ENCODE results near the gene PPP1R37. TPM values are rescaled to one million over a fixed set of nuclear protein-coding genes. Genes with fewer than 3 reads are reported as not detected.

Gene PPP1R37
- total RNA-seq, 2 donors from 2014 or later, result 21.7 to 22.9 TPM

DNA sequence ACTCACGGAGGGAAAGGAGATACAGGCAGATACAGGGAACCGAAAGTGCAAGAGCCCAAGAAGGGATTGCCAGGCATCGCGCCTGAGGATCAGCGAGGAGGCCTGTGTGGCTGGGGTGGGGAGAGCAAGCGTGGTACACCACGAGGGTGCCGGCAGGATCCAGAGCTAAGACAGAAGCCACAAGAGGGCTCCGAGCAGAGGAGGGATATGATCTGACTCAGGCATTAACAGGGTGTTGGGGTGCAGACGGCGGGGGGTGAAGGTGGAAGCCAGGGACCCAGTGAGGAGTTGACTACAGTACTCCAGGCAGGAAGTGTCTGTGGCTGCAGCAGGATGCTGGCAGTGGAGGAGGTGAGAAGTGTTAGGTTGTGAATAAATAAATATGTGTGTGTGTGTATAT lies 5.4 kb upstream of the PPP1R37 start:
- Histone ChIP-seq H3K9me3 (no peaks in the 10 kb centered on the region), H3K4me1 (peaks cover 0 to 13% of the 10 kb centered on the region in 2 donors), H3K4me3 (no peak overlapping the region), H3K27me3 (no peaks in the 10 kb centered on the region), H3K27ac (no peak overlapping the region), H3K36me3 (peaks cover 8% of the 10 kb centered on the region)
- TF ChIP-seq, protein P1, sequence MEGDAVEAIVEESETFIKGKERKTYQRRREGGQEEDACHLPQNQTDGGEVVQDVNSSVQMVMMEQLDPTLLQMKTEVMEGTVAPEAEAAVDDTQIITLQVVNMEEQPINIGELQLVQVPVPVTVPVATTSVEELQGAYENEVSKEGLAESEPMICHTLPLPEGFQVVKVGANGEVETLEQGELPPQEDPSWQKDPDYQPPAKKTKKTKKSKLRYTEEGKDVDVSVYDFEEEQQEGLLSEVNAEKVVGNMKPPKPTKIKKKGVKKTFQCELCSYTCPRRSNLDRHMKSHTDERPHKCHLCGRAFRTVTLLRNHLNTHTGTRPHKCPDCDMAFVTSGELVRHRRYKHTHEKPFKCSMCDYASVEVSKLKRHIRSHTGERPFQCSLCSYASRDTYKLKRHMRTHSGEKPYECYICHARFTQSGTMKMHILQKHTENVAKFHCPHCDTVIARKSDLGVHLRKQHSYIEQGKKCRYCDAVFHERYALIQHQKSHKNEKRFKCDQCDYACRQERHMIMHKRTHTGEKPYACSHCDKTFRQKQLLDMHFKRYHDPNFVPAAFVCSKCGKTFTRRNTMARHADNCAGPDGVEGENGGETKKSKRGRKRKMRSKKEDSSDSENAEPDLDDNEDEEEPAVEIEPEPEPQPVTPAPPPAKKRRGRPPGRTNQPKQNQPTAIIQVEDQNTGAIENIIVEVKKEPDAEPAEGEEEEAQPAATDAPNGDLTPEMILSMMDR (IDR thresholded peaks at IDR 0.05), result no peak
- DNase-seq (ENCODE audit: low spot score), result no peak

DNA sequence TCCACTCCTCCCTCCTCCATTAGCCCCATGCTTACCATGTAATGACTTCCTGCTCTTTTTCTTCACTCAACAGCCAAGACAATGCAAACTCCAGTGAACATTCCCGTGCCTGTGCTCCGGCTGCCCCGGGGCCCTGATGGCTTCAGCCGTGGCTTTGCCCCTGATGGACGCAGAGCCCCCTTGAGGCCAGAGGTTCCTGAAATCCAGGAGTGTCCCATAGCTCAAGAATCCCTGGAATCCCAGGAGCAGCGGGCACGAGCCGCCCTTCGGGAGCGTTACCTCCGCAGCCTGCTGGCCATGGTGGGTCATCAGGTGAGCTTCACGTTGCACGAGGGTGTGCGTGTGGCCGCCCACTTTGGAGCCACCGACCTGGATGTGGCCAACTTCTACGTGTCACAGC lies 2.9 kb upstream of the PPP1R37 start:
- H3K4me1 ChIP-seq, result peaks cover 0 to 29% of the 10 kb centered on the region in 2 donors
- H3K27ac ChIP-seq, result no peak overlapping the region
- TF ChIP-seq, protein P1 (IDR thresholded peaks at IDR 0.05), result no peak
- no peak overlapping the region for H3K4me3 ChIP-seq
- H3K9me3 ChIP-seq, result no peaks in the 10 kb centered on the region
- peaks cover 8% of the 10 kb centered on the region for H3K36me3 ChIP-seq
- no peaks in the 10 kb centered on the region for H3K27me3 ChIP-seq
- no peak for DNase-seq (ENCODE audit: low spot score)

DNA sequence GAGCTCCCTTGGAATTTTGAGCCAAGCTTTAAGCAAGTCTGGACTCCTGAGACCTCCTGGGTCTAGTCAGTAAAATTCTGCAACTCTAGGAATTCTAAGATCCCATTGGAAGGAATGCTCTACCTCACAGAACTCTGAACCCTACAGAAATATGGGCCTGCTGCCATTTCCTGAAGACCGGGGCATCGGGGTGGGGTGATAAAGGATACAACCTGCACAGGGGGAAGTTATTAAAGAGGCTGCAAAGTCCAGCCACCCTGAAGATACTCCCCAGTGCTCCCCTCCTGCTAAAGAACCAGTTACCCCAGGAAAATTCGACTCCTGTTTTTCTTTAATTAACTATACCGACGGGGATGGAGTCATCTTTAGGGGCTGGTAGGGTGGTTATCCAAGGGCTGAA lies 2.4 kb upstream of the PPP1R37 start:
- Histone ChIP-seq H3K9me3 (no peaks in the 10 kb centered on the region), H3K4me3 (peak overlapping the region in 1 of 2 donors; percentile 97), H3K36me3 (peaks cover 8% of the 10 kb centered on the region), H3K27ac (no peak overlapping the region), H3K4me1 (peaks cover 0 to 34% of the 10 kb centered on the region in 2 donors), H3K27me3 (no peaks in the 10 kb centered on the region)
- DNase-seq (ENCODE audit: low spot score), result no peak
- TF ChIP-seq, protein P1 (IDR thresholded peaks at IDR 0.05), result no peak

DNA sequence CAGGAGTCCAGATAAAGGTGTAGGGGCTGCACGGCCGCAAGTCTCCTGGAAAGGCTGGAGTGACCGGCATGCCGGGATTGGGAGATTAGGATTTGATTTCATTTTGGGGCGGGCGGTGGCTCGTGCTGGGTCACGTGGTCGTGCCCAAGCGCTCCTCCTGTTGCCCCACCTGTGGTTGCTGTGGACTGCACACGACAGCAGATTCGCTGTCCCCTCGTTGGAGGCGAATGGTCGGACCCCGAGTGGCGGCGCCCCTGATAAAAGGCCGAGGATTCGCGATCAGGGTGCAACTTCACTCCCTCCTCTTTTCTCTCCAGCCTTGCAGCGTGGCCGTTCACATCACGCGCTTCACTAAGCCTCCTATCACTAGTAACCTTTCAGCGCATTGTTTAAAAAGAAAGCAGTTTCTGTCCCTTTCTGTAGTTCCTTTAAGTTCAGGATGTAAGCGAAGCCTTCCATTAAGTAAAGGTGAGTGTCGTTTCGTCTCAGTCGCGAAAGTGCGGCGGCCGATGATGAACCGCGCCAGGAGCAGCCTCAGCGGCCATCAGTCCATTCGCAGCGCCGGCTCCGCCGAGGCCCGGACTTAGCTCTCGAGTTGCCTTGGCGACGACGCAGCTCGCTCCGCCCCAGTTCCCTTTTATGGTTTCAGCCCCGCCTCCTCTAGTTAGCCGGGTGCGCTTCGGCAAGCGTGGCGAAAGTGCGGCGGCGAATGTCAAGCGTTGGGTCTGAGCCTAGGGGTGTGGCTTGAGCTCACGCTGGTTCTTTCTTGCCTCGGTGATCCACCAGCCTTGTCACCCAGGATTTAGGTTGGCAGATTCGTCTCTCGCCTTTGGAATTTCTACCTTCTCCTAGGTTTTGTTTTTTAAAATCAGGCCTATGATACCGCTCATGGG lies 1.7 kb upstream of the PPP1R37 start:
- H3K4me1 ChIP-seq, result peaks cover 0 to 41% of the 10 kb centered on the region in 2 donors
- H3K27ac ChIP-seq, result peak overlapping the region; percentile 85 to 88
- H3K9me3 ChIP-seq, result no peaks in the 10 kb centered on the region
- peak; percentile 98 for DNase-seq (ENCODE audit: low spot score)
- peaks cover 8% of the 10 kb centered on the region for H3K36me3 ChIP-seq
- TF ChIP-seq, protein P1 (IDR thresholded peaks at IDR 0.05), result no peak
- H3K27me3 ChIP-seq, result no peaks in the 10 kb centered on the region
- peak overlapping the region; percentile 69 to 97 for H3K4me3 ChIP-seq

DNA sequence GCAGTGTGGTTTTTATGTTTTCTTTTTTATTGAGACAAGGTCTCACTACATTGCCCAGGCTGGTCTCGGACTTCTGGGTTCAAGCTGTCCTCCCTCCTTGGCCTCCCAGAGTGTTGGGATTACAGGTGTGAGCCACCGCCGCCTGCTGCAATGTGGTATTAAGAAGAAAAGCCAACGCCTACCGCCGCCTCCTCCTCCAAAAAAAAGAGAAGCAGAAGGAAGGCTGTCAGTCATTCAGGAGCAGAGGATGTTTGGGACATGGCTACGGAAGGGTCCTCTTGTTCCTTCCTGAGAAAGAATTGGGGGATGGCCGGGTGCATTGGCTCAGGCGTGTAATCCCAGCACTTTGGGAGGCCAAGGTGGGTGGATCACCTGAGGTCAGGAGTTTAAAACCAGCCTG lies 1.2 kb downstream of the PPP1R37 start:
- H3K27me3 ChIP-seq, result no peaks in the 10 kb centered on the region
- H3K27ac ChIP-seq, result peak overlapping the region in 1 of 2 donors; percentile 85
- H3K36me3 ChIP-seq, result peaks cover 8% of the 10 kb centered on the region
- DNase-seq (ENCODE audit: low spot score), result no peak
- H3K4me1 ChIP-seq, result peaks cover 0 to 70% of the 10 kb centered on the region in 2 donors
- TF ChIP-seq, protein P1 (IDR thresholded peaks at IDR 0.05), result no peak
- peak overlapping the region; percentile 69 to 97 for H3K4me3 ChIP-seq
- no peaks in the 10 kb centered on the region for H3K9me3 ChIP-seq

Data from right atrium auricular region (tissue), 2 donors.